ENCODE results near the gene MRPL51. TPM values are rescaled to one million over a fixed set of nuclear protein-coding genes. Genes with fewer than 3 reads are reported as not detected.

The MRPL51 gene
- total and polyA plus RNA-seq, 2 donors (not counting 1 experiment from before 2014, with no cell fraction given) = 18.6 to 72.6 TPM

DNA sequence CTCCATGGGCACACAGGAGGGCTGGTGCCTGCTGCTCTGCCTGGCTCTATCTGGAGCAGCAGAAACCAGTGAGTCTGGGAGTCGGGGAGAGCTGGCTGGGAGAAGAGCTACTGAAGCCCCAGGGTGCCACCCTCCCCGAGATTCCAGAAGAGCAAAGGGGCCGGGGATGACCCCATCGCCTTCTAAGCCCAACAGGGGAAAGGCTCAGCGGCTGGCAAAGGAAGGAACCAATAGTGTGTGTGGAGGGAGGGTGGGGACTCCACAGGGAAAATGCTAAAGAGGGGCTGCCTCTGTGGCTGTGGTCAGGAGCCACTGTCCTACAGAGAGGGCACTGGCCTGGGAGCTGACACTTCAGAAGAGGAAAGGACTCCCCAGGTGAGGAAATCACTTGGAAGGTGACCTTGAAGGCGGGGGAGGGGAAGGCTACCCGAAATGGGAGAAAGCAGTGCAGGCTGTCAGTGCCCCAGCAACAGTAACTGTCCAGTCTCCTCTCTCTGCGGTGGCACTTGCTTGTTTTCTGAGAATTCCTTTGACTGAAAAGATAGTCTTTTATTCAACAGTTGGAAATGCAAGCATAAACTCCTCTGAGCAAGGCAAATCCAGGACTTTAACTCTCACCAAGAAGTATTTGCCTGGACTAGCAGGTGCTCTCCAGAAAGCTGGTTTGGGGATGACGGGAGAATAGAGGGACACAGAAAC, 40.7 kb downstream of the MRPL51 start:
- no peak for DNase-seq
- no peak for TF ChIP-seq EZH2 (IDR thresholded peaks at IDR 0.05; ENCODE audit: borderline replicate concordance, insufficient read depth, low read depth, low read length, poor library complexity, severe bottlenecking)
- TF ChIP-seq, protein P1, sequence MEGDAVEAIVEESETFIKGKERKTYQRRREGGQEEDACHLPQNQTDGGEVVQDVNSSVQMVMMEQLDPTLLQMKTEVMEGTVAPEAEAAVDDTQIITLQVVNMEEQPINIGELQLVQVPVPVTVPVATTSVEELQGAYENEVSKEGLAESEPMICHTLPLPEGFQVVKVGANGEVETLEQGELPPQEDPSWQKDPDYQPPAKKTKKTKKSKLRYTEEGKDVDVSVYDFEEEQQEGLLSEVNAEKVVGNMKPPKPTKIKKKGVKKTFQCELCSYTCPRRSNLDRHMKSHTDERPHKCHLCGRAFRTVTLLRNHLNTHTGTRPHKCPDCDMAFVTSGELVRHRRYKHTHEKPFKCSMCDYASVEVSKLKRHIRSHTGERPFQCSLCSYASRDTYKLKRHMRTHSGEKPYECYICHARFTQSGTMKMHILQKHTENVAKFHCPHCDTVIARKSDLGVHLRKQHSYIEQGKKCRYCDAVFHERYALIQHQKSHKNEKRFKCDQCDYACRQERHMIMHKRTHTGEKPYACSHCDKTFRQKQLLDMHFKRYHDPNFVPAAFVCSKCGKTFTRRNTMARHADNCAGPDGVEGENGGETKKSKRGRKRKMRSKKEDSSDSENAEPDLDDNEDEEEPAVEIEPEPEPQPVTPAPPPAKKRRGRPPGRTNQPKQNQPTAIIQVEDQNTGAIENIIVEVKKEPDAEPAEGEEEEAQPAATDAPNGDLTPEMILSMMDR (IDR thresholded peaks at IDR 0.05) = no peak
- no peaks in the 10 kb centered on the region for H3K9me3 ChIP-seq (ENCODE audit: control extremely low read depth in 1 of 3, control insufficient read depth in 2 of 3, insufficient read depth in 1 of 3, low read length in 2 of 3)
- H3K27me3 ChIP-seq (replicated peaks in 1 of 4; ENCODE audit: control extremely low read depth in 1 of 4, control insufficient read depth in 3 of 4, insufficient read depth in 4 of 4, low read length in 3 of 4) = no peaks in the 10 kb centered on the region
- peak; percentile 4 for ATAC-seq (ENCODE audit: low read depth)
- ChIA-PET CTCF (interaction anchor here (0.9 to 5.2 kb wide), 9 partner anchors 11 to 102 kb away, joined by 3 to 80 read pairs (median 4); no protein-coding TSS in a partner anchor), POLR2A (interaction anchor here (0.5 to 3.4 kb wide), 9 partner anchors 9 to 274 kb away, joined by 3 to 54 read pairs (median 11); partner anchors contain the start of genes GAPDH and VAMP1)
- no peaks in the 10 kb centered on the region for H4K20me1 ChIP-seq (ENCODE audit: control insufficient read depth, insufficient read depth, low read length, poor library complexity, severe bottlenecking)
- Mint-ChIP-seq H3K4me1 (peaks cover 63% of the 10 kb centered on the region), H3K27me3 (no peaks in the 10 kb centered on the region), H3K27ac (peak overlapping the region; percentile 99), H3K4me3 (peak overlapping the region; percentile 97), H3K9me3 (ENCODE audit: insufficient read depth) (no peaks in the 10 kb centered on the region)
- peak overlapping the region; percentile 96 to 98 for H3K27ac ChIP-seq (ENCODE audit: low read length in 2 of 2)
- H3K79me2 ChIP-seq (ENCODE audit: control insufficient read depth, insufficient read depth, low read length) = peaks cover 63% of the 10 kb centered on the region
- H3K4me2 ChIP-seq (replicated peaks; ENCODE audit: low read depth, low read length, poor library complexity, severe bottlenecking) = peak overlapping the region; percentile 83
- peaks cover 31 to 55% of the 10 kb centered on the region in 2 donors for H3K4me1 ChIP-seq (ENCODE audit: control insufficient read depth in 2 of 2, insufficient read depth in 2 of 2, low read length in 2 of 2)
- H3K36me3 ChIP-seq (replicated peaks in 1 of 2; ENCODE audit: control extremely low read depth in 1 of 2, control insufficient read depth in 1 of 2, extremely low read depth in 1 of 2, insufficient read depth in 2 of 2, low read length in 1 of 2) = peaks cover 0 to 41% of the 10 kb centered on the region in 2 experiments
- H2AFZ ChIP-seq (ENCODE audit: insufficient read depth, low read depth, low read length, poor library complexity, severe bottlenecking) = peak overlapping the region; percentile 80
- intact Hi-C loops (cut with micrococcal nuclease) = loop anchor here (1.0 kb wide), 3 partner anchors 8 to 25 kb away; partner anchors contain the start of gene CD27
- H3K9ac ChIP-seq (ENCODE audit: low read length) = peak overlapping the region; percentile 98
- WGBS (ENCODE audit: insufficient coverage) = 4% methylated on average over 8 of the region's 9 CpGs
- H3K4me3 ChIP-seq (ENCODE audit: control extremely low read depth in 1 of 5, extremely low read depth in 1 of 5, insufficient read depth in 1 of 5, low read depth in 2 of 5, low read length in 4 of 5) = peak overlapping the region; percentile 86 to 97 (median 94)
